H9 (cell line): ENCODE measurements around the gene IP6K3. TPM values are rescaled to one million over a fixed set of nuclear protein-coding genes. Genes with fewer than 3 reads are reported as not detected.

Experiments used
- DNase-seq: peaks from one replicate; pipeline ENCODE4 v3.0.0-alpha.2; 2017
- H2AFZ ChIP-seq: one replicate; pipeline ENCODE4 v1.6.1; 2013; ENCODE audit warnings: mild to moderate bottlenecking, low read length, control low read depth, moderate library complexity
- H2AK5ac ChIP-seq: 2 replicates; pipeline ENCODE4 v1.6.1; 2013; ENCODE audit warnings: low read length, control low read depth, mixed read lengths; ENCODE audit not compliant: insufficient read length
- H2BK120ac ChIP-seq: one replicate; pipeline ENCODE4 v1.6.1; 2013; ENCODE audit warnings: low read depth, mild to moderate bottlenecking, low read length, control low read depth, inconsistent platforms; ENCODE audit not compliant: poor library complexity, severe bottlenecking
- H2BK12ac ChIP-seq: 2 replicates; pipeline ENCODE4 v1.6.1; 2013; ENCODE audit warnings: low read length, control low read depth, mixed read lengths, low read depth; ENCODE audit not compliant: insufficient read length
- H2BK15ac ChIP-seq: 2 replicates; pipeline ENCODE4 v1.6.1; 2013; ENCODE audit warnings: low read depth, low read length, control low read depth
- H2BK20ac ChIP-seq: one replicate; pipeline ENCODE4 v1.6.1; 2013; ENCODE audit warnings: low read depth, mild to moderate bottlenecking, low read length, control low read depth, inconsistent platforms; ENCODE audit not compliant: poor library complexity, severe bottlenecking
- H2BK5ac ChIP-seq: 2 replicates; pipeline ENCODE4 v1.6.1; 2013; ENCODE audit warnings: low read length, control low read depth, mixed read lengths; ENCODE audit not compliant: insufficient read length
- H3K14ac ChIP-seq: 2 replicates; pipeline ENCODE4 v1.6.1; 2013; ENCODE audit warnings: low read length, control low read depth; ENCODE audit not compliant: insufficient read depth
- H3K18ac ChIP-seq: 2 replicates; pipeline ENCODE4 v1.6.1; 2013; ENCODE audit warnings: low read depth, mild to moderate bottlenecking, mixed read lengths, low read length, control low read depth; ENCODE audit not compliant: insufficient read length
- H3K23ac ChIP-seq: 2 replicates; pipeline ENCODE4 v1.6.1; 2013; ENCODE audit warnings: low read length, control low read depth, mixed read lengths, low read depth; ENCODE audit not compliant: insufficient read length
- H3K23me2 ChIP-seq: 2 replicates; pipeline ENCODE4 v1.6.1; 2013; ENCODE audit warnings: low read depth, mild to moderate bottlenecking, mixed read lengths, low read length, control low read depth; ENCODE audit not compliant: insufficient read length, poor library complexity, severe bottlenecking
- H3K27ac ChIP-seq: 2 replicates; pipeline ENCODE4 v1.5.1; 2013; ENCODE audit warnings: low read length, control low read depth, mixed read lengths, low read depth; ENCODE audit not compliant: insufficient read length
- H3K27me3 ChIP-seq: 2 replicates; pipeline ENCODE4 v1.6.1; 2013; ENCODE audit warnings: low read length, control low read depth, inconsistent platforms; ENCODE audit not compliant: insufficient read depth
- H3K4ac ChIP-seq: 2 replicates; pipeline ENCODE4 v1.6.1; 2013; ENCODE audit warnings: low read depth, mild to moderate bottlenecking, control low read depth, inconsistent platforms, low read length, moderate library complexity
- H3K4me1 ChIP-seq: 2 replicates; pipeline ENCODE4 v1.6.1; 2013; ENCODE audit warnings: low read length, control low read depth, inconsistent platforms; ENCODE audit not compliant: insufficient read depth
- H3K4me2 ChIP-seq: 2 replicates; pipeline ENCODE4 v1.6.1; 2013; ENCODE audit warnings: low read length, control low read depth, mixed read lengths; ENCODE audit not compliant: insufficient read length, insufficient read depth
- H3K56ac ChIP-seq: 2 replicates; pipeline ENCODE4 v1.6.1; 2013; ENCODE audit warnings: low read depth, mild to moderate bottlenecking, mixed read lengths, low read length, control low read depth; ENCODE audit not compliant: insufficient read length
- H3K79me1 ChIP-seq: 2 replicates; pipeline ENCODE4 v1.6.1; 2013; ENCODE audit warnings: low read depth, mild to moderate bottlenecking, moderate library complexity, low read length, control low read depth, inconsistent platforms; ENCODE audit not compliant: insufficient read depth, poor library complexity, severe bottlenecking
- H3K79me2 ChIP-seq: 2 replicates; pipeline ENCODE4 v1.6.1; 2013; ENCODE audit warnings: low read length, control low read depth, inconsistent platforms; ENCODE audit not compliant: insufficient read depth
- H3K9ac ChIP-seq: 2 replicates; pipeline ENCODE4 v1.6.1; 2013; ENCODE audit warnings: low read length, control low read depth, mixed read lengths; ENCODE audit not compliant: insufficient read length; ENCODE audit errors: extremely low read depth
- H3K9me3 ChIP-seq: one replicate; pipeline ENCODE4 v1.6.1; 2013; ENCODE audit warnings: low read depth, low read length, inconsistent platforms; ENCODE audit not compliant: control insufficient read depth
- H3T11ph ChIP-seq: one replicate; pipeline ENCODE4 v1.6.1; 2013; ENCODE audit warnings: mild to moderate bottlenecking, low read length, control low read depth, inconsistent platforms
- H4K20me1 ChIP-seq: one replicate; pipeline ENCODE4 v1.6.1; 2013; ENCODE audit not compliant: control insufficient read depth, insufficient read length, insufficient read depth
- H4K5ac ChIP-seq: 2 replicates; pipeline ENCODE4 v1.6.1; 2013; ENCODE audit warnings: low read depth, mild to moderate bottlenecking, mixed read lengths, low read length, control low read depth; ENCODE audit not compliant: insufficient read length
- H4K8ac ChIP-seq: replicated peaks from 2 replicates; pipeline ENCODE4 v1.6.1; 2013; ENCODE audit warnings: low read length, control low read depth, mixed read lengths, low read depth; ENCODE audit not compliant: insufficient read length
- H4K91ac ChIP-seq: 2 replicates; pipeline ENCODE4 v1.6.1; 2013; ENCODE audit warnings: low read depth, mild to moderate bottlenecking, moderate library complexity, mixed read lengths, low read length, control low read depth; ENCODE audit not compliant: insufficient read length
- H3K27ac Mint-ChIP-seq, 3 experiments: 2 replicates in 2 of 3; 3 replicates in 1 of 3; pipeline ENCODE4 v1.8.0; 2020 to 2021; ENCODE audit warnings: mixed read lengths in 3 of 3, mild to moderate bottlenecking in 1 of 3, moderate library complexity in 1 of 3
- H3K27me3 Mint-ChIP-seq: 2 replicates; pipeline ENCODE4 v1.8.0; 2021; ENCODE audit warnings: low read depth, mild to moderate bottlenecking, moderate library complexity, mixed read lengths
- H3K36me3 Mint-ChIP-seq, 3 experiments: 2 replicates in 2 of 3; 3 replicates in 1 of 3; pipeline ENCODE4 v1.8.0; 2020 to 2021; ENCODE audit warnings: low read depth in 3 of 3, mixed read lengths in 3 of 3; ENCODE audit not compliant: insufficient read depth in 1 of 3
- H3K4me1 Mint-ChIP-seq, 2 experiments: 2 replicates each; pipeline ENCODE4 v1.8.0; 2020; ENCODE audit warnings: mixed read lengths in 2 of 2
- H3K4me3 Mint-ChIP-seq, 2 experiments: 2 replicates in 1 of 2; 3 replicates in 1 of 2; pipeline ENCODE4 v1.8.0; 2020 to 2021; ENCODE audit warnings: mild to moderate bottlenecking in 2 of 2, mixed read lengths in 2 of 2, moderate library complexity in 1 of 2
- H3K9me3 Mint-ChIP-seq, 2 experiments: 2 replicates in 1 of 2; 3 replicates in 1 of 2; pipeline ENCODE4 v1.8.0; 2020; ENCODE audit warnings: mild to moderate bottlenecking in 2 of 2, mixed read lengths in 2 of 2, moderate library complexity in 1 of 2
- CTCF ChIP-seq: fragments of 200-600 bp; sonication (generic); conservative IDR thresholded peaks from 3 replicates; pipeline ENCODE4 v1.8.0; 2021; ENCODE audit warnings: antibody characterized with exemption, mild to moderate bottlenecking
- WGBS: extraction: QIAGEN DNeasy Blood & Tissue Kit; methylation state at CpG from one replicate; pipeline ENCODE4 v1.1.7; 2013; ENCODE audit warnings: missing lambda C conversion rate, low lambda C conversion rate, mixed read lengths; ENCODE audit not compliant: insufficient read length; ENCODE audit errors: extremely low coverage; 5-methylcytosine and 5-hydroxymethylcytosine counted together
- total RNA-seq: library from RNA; stranded (reverse); gene quantifications from 2 replicates; pipeline ENCODE4 v1.2.1, GENCODE V29; 2021

The IP6K3 gene
- total RNA-seq, 1 experiment from 2014 or later = 0.46 TPM

- H3K27me3 ChIP-seq = no peaks in the 10 kb centered on the region
- no peak overlapping the region for H3K27ac ChIP-seq
- no peak overlapping the region for H2BK12ac ChIP-seq
- no peaks in the 10 kb centered on the region for H3K79me1 ChIP-seq
- H4K5ac ChIP-seq = no peak overlapping the region
- no peak overlapping the region for H3K18ac ChIP-seq
- H3K27me3 Mint-ChIP-seq = peaks cover 11% of the 10 kb centered on the region
- H3K9me3 Mint-ChIP-seq = no peaks in the 10 kb centered on the region
- no peaks in the 10 kb centered on the region for H3K79me2 ChIP-seq
- H3K4me2 ChIP-seq = no peak overlapping the region
- no peak overlapping the region for H4K91ac ChIP-seq
- H3K23me2 ChIP-seq = no peaks in the 10 kb centered on the region
- H2BK5ac ChIP-seq = no peak overlapping the region
- H3K27ac Mint-ChIP-seq = no peak overlapping the region
- H2BK15ac ChIP-seq = no peak overlapping the region
- no peak overlapping the region for H3K9ac ChIP-seq
- no peak overlapping the region for H2BK20ac ChIP-seq
- H3K23ac ChIP-seq = no peak overlapping the region
- H3K4me1 Mint-ChIP-seq = peaks cover 19 to 24% of the 10 kb centered on the region in 2 experiments
- H3K4me1 ChIP-seq = peaks cover 4% of the 10 kb centered on the region; the same call in 1 of the 2 replicates
- no peak overlapping the region for H4K8ac ChIP-seq
- H3K9me3 ChIP-seq = no peaks in the 10 kb centered on the region
- no peaks in the 10 kb centered on the region for H4K20me1 ChIP-seq
- TF ChIP-seq CTCF = no peak
- no CpG with 5 or more reads among the region's 11 CpGs for WGBS
- H3K56ac ChIP-seq = no peak overlapping the region
- no peaks in the 10 kb centered on the region for H3K36me3 Mint-ChIP-seq
- H3K14ac ChIP-seq = no peak overlapping the region
- H3K4me3 Mint-ChIP-seq = no peak overlapping the region
- H2BK120ac ChIP-seq = no peak overlapping the region
- H3T11ph ChIP-seq = no peak overlapping the region
- no peak overlapping the region for H2AK5ac ChIP-seq
- H2AFZ ChIP-seq = no peak overlapping the region
- DNase-seq = no peak
- H3K4ac ChIP-seq = no peak overlapping the region
These were observed 27.2 kb downstream of the IP6K3 start for GRCh38 chr6:33719326-33719987.
